ENCODE results near the gene SFN.

The SFN gene

DNA sequence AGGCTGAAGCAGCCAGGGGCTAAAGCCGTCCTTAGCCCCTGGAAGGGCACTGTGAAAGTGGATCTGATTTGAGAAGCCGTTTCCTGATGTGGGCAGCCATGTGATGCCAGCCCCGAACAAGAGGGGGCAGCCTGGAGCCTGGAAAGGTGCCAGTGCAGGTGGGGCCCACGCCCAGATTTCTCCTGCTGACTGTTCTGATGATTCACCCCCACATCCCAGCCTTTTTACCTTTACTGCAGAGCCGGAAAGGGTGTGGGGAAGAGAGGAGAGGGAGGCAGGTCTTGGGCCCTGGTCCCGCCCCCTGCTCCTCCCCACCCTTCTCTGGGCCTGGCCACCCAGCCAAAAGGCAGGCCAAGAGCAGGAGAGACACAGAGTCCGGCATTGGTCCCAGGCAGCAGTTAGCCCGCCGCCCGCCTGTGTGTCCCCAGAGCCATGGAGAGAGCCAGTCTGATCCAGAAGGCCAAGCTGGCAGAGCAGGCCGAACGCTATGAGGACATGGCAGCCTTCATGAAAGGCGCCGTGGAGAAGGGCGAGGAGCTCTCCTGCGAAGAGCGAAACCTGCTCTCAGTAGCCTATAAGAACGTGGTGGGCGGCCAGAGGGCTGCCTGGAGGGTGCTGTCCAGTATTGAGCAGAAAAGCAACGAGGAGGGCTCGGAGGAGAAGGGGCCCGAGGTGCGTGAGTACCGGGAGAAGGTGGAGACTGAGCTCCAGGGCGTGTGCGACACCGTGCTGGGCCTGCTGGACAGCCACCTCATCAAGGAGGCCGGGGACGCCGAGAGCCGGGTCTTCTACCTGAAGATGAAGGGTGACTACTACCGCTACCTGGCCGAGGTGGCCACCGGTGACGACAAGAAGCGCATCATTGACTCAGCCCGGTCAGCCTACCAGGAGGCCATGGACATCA is at the start of gene SFN:
SFN (plus strand) TSS at position 369 of the 904 bp plus-strand sequence; CDS start at position 433, 64 bp downstream.
- Histone ChIP-seq H3K9me3 (ENCODE audit: control insufficient read depth, insufficient read depth, low read length) (no peaks in the 10 kb centered on the region), H4K20me1 (ENCODE audit: control insufficient read depth, insufficient read depth, low read depth, low read length) (no peaks in the 10 kb centered on the region), H3K79me2 (ENCODE audit: control insufficient read depth, low read length) (peaks cover 2% of the 10 kb centered on the region; the same call in 1 of the 2 replicates), H3K27me3 (ENCODE audit: control insufficient read depth, low read length) (no peaks in the 10 kb centered on the region), H3K9me2 (replicated peaks; ENCODE audit: control insufficient read depth, low read length) (no peaks in the 10 kb centered on the region), H3F3A (ENCODE audit: control insufficient read depth, insufficient read depth) (peaks cover 19% of the 10 kb centered on the region), H3K4me1 (ENCODE audit: control insufficient read depth, low read length) (peaks cover 44% of the 10 kb centered on the region), H3K4me2 (ENCODE audit: low read length) (peak within 1 kb of the TSS; percentile 86), H3K27ac (ENCODE audit: low read depth, low read length) (peak within 1 kb of the TSS; percentile 99), H3K4me3 (ENCODE audit: low read length) (peak within 1 kb of the TSS; percentile 96), H3K36me3 (ENCODE audit: control insufficient read depth, low read length) (peaks cover 9% of the 10 kb centered on the region)
- TF ChIP-seq, protein P1, sequence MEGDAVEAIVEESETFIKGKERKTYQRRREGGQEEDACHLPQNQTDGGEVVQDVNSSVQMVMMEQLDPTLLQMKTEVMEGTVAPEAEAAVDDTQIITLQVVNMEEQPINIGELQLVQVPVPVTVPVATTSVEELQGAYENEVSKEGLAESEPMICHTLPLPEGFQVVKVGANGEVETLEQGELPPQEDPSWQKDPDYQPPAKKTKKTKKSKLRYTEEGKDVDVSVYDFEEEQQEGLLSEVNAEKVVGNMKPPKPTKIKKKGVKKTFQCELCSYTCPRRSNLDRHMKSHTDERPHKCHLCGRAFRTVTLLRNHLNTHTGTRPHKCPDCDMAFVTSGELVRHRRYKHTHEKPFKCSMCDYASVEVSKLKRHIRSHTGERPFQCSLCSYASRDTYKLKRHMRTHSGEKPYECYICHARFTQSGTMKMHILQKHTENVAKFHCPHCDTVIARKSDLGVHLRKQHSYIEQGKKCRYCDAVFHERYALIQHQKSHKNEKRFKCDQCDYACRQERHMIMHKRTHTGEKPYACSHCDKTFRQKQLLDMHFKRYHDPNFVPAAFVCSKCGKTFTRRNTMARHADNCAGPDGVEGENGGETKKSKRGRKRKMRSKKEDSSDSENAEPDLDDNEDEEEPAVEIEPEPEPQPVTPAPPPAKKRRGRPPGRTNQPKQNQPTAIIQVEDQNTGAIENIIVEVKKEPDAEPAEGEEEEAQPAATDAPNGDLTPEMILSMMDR (IDR thresholded peaks at IDR 0.05; ENCODE audit: low read depth, low read length, poor library complexity, severe bottlenecking): peak; percentile 80
- no peak for TF ChIP-seq EZH2phosphoT487 (IDR thresholded peaks at IDR 0.05; ENCODE audit: borderline replicate concordance, low read length)

DNA sequence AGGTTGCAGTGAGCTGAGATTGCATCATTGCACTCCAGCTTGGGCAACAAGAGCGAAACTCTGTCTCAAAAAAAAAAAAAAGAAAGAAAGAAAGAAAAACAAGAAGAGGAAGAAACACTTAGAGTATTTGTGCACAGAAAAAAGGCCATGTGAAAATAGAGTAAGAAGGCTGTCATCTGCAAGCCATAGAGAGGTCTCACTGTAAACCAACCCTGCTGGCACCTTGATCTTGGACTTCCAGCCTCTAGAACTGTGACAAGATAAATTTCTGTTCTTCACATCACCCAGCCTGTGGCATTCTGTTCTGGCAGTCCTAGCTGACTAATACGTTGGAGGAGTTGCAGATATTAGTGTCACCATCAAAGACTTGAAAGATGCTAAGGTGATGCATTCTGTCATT is 48.6 kb upstream of the SFN start:
- Histone ChIP-seq H3K4me3 (ENCODE audit: low read length) (no peak overlapping the region), H3K27me3 (ENCODE audit: control insufficient read depth, low read length) (no peaks in the 10 kb centered on the region), H3K9me3 (ENCODE audit: control insufficient read depth, insufficient read depth, low read length) (no peaks in the 10 kb centered on the region), H3K79me2 (ENCODE audit: control insufficient read depth, low read length) (no peaks in the 10 kb centered on the region), H3K4me1 (ENCODE audit: control insufficient read depth, low read length) (0 out of 2 replicates have a peak, but pooled peaks cover 7% of the 10 kb centered on the region), H3K27ac (ENCODE audit: low read depth, low read length) (no peak overlapping the region), H3K9me2 (replicated peaks; ENCODE audit: control insufficient read depth, low read length) (no peaks in the 10 kb centered on the region), H4K20me1 (ENCODE audit: control insufficient read depth, insufficient read depth, low read depth, low read length) (no peaks in the 10 kb centered on the region), H3K36me3 (ENCODE audit: control insufficient read depth, low read length) (no peaks in the 10 kb centered on the region), H3K4me2 (ENCODE audit: low read length) (no peak overlapping the region), H3F3A (ENCODE audit: control insufficient read depth, insufficient read depth) (no peaks in the 10 kb centered on the region)
- TF ChIP-seq, protein P1 (IDR thresholded peaks at IDR 0.05; ENCODE audit: low read depth, low read length, poor library complexity, severe bottlenecking): no peak
- TF ChIP-seq EZH2phosphoT487 (IDR thresholded peaks at IDR 0.05; ENCODE audit: borderline replicate concordance, low read length): no peak

DNA sequence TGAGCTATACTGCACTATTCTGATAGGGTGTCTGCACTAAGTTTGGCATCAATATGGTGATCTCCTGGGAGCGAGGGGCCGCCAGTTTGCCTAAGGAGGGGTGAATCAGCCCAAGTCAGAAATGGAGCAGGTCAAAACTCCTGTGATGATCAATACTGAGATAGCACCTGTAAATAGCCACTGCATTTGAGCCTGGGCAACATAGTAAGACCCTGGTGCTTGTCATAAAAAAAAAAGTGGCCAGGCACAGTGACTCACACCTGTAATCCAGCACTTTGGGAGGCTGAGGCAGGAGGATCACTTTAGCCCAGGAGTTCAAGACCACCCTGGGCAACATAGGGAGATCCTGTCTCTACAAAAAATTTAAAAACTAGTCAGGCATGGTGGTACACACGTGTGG is 48.1 kb upstream of the SFN start:
- Histone ChIP-seq H3K79me2 (ENCODE audit: control insufficient read depth, low read length) (no peaks in the 10 kb centered on the region), H3F3A (ENCODE audit: control insufficient read depth, insufficient read depth) (no peaks in the 10 kb centered on the region), H3K9me3 (ENCODE audit: control insufficient read depth, insufficient read depth, low read length) (no peaks in the 10 kb centered on the region), H4K20me1 (ENCODE audit: control insufficient read depth, insufficient read depth, low read depth, low read length) (no peaks in the 10 kb centered on the region), H3K4me3 (ENCODE audit: low read length) (no peak overlapping the region), H3K27me3 (ENCODE audit: control insufficient read depth, low read length) (no peaks in the 10 kb centered on the region), H3K27ac (ENCODE audit: low read depth, low read length) (no peak overlapping the region), H3K4me2 (ENCODE audit: low read length) (no peak overlapping the region), H3K36me3 (ENCODE audit: control insufficient read depth, low read length) (no peaks in the 10 kb centered on the region), H3K4me1 (ENCODE audit: control insufficient read depth, low read length) (peaks cover 7% of the 10 kb centered on the region; the same call in 1 of the 2 replicates), H3K9me2 (replicated peaks; ENCODE audit: control insufficient read depth, low read length) (no peaks in the 10 kb centered on the region)
- no peak for TF ChIP-seq EZH2phosphoT487 (IDR thresholded peaks at IDR 0.05; ENCODE audit: borderline replicate concordance, low read length)
- TF ChIP-seq, protein P1 (IDR thresholded peaks at IDR 0.05; ENCODE audit: low read depth, low read length, poor library complexity, severe bottlenecking): no peak

Data from DOHH2 (cell line).